Gastrocnemius medialis (tissue), 4 donors: ENCODE data around the gene ZNF506.

ENCODE experiments used
- POLR2A ChIP-seq, 2 donors: fragments of 450-650 bp; IDR thresholded peaks; one replicate each; pipeline ENCODE4 v1.6.1; 2017; ENCODE audit warnings: antibody characterized with exemption in 2 of 2, mild to moderate bottlenecking in 2 of 2, moderate library complexity in 2 of 2
- TF ChIP-seq, protein P1 (sequence below), 5 experiments: fragments of 450-650 bp in 3 of 5; fragments of 200-600 bp in 2 of 5; sonication (generic) in 2 of 5; IDR thresholded peaks in 4 of 5; conservative IDR thresholded peaks in 1 of 5; 1 replicate in 4 of 5; 2 replicates in 1 of 5; pipeline ENCODE4 v1.5.1; 2016 to 2019; ENCODE audit warnings: antibody characterized with exemption in 5 of 5, mild to moderate bottlenecking in 3 of 5, moderate library complexity in 3 of 5

DNA sequence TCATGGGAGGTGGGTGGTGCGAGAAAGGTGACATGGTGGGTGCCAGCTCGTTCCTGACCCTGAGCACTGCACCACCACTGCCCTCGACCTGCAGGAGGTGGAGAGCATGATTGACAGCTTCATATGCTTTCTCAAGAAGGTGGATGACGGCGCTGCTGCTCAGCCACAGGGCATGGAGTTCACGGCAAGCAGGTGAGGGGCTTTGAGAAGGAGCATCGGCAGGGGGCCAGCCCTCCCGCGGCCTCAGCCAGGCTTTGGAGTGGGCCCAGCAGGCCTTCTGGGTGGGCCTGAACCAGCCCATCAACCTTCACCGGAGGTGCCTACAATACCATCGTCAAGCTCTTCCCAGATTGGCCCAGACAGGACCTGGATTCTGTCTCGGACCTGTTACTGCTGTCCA lies 69.7 kb downstream of the ZNF506 start:
- TF ChIP-seq, protein P1, sequence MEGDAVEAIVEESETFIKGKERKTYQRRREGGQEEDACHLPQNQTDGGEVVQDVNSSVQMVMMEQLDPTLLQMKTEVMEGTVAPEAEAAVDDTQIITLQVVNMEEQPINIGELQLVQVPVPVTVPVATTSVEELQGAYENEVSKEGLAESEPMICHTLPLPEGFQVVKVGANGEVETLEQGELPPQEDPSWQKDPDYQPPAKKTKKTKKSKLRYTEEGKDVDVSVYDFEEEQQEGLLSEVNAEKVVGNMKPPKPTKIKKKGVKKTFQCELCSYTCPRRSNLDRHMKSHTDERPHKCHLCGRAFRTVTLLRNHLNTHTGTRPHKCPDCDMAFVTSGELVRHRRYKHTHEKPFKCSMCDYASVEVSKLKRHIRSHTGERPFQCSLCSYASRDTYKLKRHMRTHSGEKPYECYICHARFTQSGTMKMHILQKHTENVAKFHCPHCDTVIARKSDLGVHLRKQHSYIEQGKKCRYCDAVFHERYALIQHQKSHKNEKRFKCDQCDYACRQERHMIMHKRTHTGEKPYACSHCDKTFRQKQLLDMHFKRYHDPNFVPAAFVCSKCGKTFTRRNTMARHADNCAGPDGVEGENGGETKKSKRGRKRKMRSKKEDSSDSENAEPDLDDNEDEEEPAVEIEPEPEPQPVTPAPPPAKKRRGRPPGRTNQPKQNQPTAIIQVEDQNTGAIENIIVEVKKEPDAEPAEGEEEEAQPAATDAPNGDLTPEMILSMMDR (IDR thresholded peaks at IDR 0.05 in 4 of 5, conservative IDR thresholded peaks at IDR 0.05 in 1 of 5): no peak
- no peak for TF ChIP-seq POLR2A (IDR thresholded peaks at IDR 0.05)
